Measurements from ENCODE around the gene BCR. TPM values are rescaled to one million over a fixed set of nuclear protein-coding genes. Genes with fewer than 3 reads are reported as not detected.

The BCR gene
- total and polyA plus RNA-seq, 2 donors from 2014 or later: 45.0 to 97.7 TPM

DNA sequence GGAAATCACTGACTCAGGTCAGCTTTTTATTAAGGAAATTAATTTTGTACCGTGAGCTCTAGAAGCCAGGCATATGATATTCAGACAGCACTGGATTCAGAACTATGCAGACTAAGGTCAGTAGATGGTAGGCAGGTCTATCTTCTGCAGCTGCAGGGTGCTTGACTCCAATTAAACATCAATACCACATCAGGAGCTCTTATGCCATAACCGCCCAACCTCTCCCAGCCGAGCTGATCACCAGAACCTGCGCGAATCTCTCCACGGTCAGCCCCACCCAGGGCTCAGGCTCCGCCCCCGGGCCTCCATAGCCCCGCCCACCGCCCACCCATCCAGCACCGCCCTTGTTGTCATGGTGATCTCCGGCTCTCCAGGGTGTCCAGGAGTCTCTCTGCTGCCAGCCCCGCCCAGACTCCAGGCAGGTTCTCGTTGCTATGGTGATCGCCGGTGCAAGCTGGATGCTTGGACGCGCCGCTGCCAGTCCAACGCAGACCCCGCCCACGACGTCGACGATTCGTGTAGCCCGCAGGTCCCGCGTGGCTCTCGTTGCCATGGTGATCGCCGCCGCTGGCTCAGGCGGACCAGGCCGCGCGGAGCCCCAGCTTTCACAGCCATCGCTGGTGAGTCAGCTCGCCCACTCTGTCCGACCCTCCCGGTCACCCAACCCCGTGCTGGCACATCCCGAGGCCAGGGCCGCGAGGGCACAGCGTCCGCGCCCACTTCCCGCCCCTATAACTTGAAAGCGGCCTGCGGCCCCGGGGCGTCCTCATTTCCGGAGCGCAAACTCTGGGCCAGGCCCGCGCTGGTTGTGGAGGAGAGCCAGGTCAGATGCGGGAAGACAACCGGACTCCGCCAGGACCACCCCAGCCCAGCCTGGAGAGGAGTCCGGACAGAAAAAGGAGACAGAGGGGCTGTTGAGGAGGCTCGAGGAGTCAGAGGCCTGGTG is 35.1 kb upstream of the BCR start, which contains the start of gene RAB36:
RAB36 (plus strand) TSS at position 546 of the 946 bp plus-strand sequence. CDS start 1,140 bp downstream, outside the sequence.
- TF ChIP-seq, protein P1, sequence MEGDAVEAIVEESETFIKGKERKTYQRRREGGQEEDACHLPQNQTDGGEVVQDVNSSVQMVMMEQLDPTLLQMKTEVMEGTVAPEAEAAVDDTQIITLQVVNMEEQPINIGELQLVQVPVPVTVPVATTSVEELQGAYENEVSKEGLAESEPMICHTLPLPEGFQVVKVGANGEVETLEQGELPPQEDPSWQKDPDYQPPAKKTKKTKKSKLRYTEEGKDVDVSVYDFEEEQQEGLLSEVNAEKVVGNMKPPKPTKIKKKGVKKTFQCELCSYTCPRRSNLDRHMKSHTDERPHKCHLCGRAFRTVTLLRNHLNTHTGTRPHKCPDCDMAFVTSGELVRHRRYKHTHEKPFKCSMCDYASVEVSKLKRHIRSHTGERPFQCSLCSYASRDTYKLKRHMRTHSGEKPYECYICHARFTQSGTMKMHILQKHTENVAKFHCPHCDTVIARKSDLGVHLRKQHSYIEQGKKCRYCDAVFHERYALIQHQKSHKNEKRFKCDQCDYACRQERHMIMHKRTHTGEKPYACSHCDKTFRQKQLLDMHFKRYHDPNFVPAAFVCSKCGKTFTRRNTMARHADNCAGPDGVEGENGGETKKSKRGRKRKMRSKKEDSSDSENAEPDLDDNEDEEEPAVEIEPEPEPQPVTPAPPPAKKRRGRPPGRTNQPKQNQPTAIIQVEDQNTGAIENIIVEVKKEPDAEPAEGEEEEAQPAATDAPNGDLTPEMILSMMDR (IDR thresholded peaks at IDR 0.05; ENCODE audit: borderline replicate concordance, extremely low read depth, insufficient read depth): no peak
- peak; percentile 29 for FAIRE-seq

DNA sequence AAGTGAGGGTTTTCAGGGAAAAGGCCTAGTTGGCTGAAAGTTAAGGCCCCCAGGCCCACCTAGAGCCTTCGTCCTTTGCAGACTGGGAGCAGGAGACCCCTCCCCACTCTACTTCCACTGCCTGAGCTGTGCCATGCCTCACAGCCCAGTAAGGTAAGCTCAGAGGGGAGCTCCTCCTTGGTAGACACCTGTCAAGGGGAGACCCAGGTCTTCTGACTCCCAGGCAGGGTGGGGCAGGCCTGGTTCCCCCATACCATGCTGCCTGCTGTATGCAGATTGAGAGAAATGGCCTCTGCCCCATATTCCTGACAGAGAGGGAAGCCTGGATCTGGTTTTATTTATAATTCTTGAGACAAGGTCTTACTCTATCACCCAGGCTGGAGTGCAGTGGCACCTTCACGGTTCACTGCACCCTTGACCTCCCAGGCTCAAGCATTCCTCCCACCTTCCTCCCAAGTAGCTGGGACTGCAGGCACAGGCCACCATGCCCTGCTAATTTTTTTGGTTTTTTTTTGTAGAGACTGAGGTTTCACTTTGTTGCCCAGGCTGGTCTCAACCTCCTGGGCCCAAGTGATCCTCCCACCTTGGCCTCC is 34.3 kb upstream of the BCR start:
- Histone ChIP-seq H3K27ac (ENCODE audit: low read depth in 2 of 2, low read length in 2 of 2) (peak overlapping the region; percentile 76 to 85), H3K36me3 (ENCODE audit: control insufficient read depth in 2 of 3, insufficient read depth in 3 of 3, low read length in 3 of 3) (peaks cover 0 to 15% (median 10%) of the 10 kb centered on the region in 3 donors), H3K9ac (ENCODE audit: low read length in 3 of 3) (peak overlapping the region; percentile 30 to 89 (median 36)), H3K4me1 (ENCODE audit: control insufficient read depth in 2 of 3, insufficient read depth in 2 of 3, low read depth in 1 of 3, low read length in 3 of 3) (peaks cover 4 to 24% (median 19%) of the 10 kb centered on the region in 3 donors), H3K9me3 (ENCODE audit: control insufficient read depth in 2 of 3, insufficient read depth in 1 of 3, low read length in 3 of 3) (no peaks in the 10 kb centered on the region), H3K27me3 (ENCODE audit: control insufficient read depth, insufficient read depth, low read length) (no peaks in the 10 kb centered on the region), H3K4me3 (ENCODE audit: low read length in 3 of 3) (peak overlapping the region; percentile 40 to 83 (median 48))
- intact Hi-C loops (cut with DNase I): no loop called here
- FAIRE-seq (no peak), DNase-seq (peak in 3 of 5 donors; percentile 43 to 79 (median 52))
- TF ChIP-seq, protein P1 (IDR thresholded peaks at IDR 0.05; ENCODE audit: borderline replicate concordance, extremely low read depth, insufficient read depth): no peak

More for the DNA sequence above, 35.1 kb upstream of the BCR start, which contains the start of gene RAB36:
- Histone ChIP-seq H3K9ac (ENCODE audit: low read length in 3 of 3) (peak within 1 kb of the TSS; percentile 33 to 89 (median 40)), H3K4me3 (ENCODE audit: low read length in 3 of 3) (peak within 1 kb of the TSS; percentile 40 to 83 (median 70)), H3K9me3 (ENCODE audit: control insufficient read depth in 2 of 3, insufficient read depth in 1 of 3, low read length in 3 of 3) (no peaks in the 10 kb centered on the region), H3K27me3 (ENCODE audit: control insufficient read depth, insufficient read depth, low read length) (no peaks in the 10 kb centered on the region), H3K27ac (ENCODE audit: low read depth in 2 of 2, low read length in 2 of 2) (peak within 1 kb of the TSS; percentile 85), H3K36me3 (ENCODE audit: control insufficient read depth in 2 of 3, insufficient read depth in 3 of 3, low read length in 3 of 3) (peaks cover 0 to 15% (median 8%) of the 10 kb centered on the region in 3 donors), H3K4me1 (ENCODE audit: control insufficient read depth in 2 of 3, insufficient read depth in 2 of 3, low read depth in 1 of 3, low read length in 3 of 3) (peaks cover 4 to 30% (median 19%) of the 10 kb centered on the region in 3 donors)
- intact Hi-C loops (cut with DNase I): no loop called here
- DNase-seq: peak; percentile 99 to 100 (median 99)

- peaks cover 0 to 15% (median 14%) of the 10 kb centered on the region in 3 donors for H3K36me3 ChIP-seq (ENCODE audit: control insufficient read depth in 2 of 3, insufficient read depth in 3 of 3, low read length in 3 of 3)
- no peaks in the 10 kb centered on the region for H3K9me3 ChIP-seq (ENCODE audit: control insufficient read depth in 2 of 3, insufficient read depth in 1 of 3, low read length in 3 of 3)
- TF ChIP-seq, protein P1 (IDR thresholded peaks at IDR 0.05; ENCODE audit: borderline replicate concordance, extremely low read depth, insufficient read depth): no peak
- no peak overlapping the region for H3K27ac ChIP-seq (ENCODE audit: low read depth in 2 of 2, low read length in 2 of 2)
- peaks cover 4 to 24% (median 16%) of the 10 kb centered on the region in 3 donors for H3K4me1 ChIP-seq (ENCODE audit: control insufficient read depth in 2 of 3, insufficient read depth in 2 of 3, low read depth in 1 of 3, low read length in 3 of 3)
- intact Hi-C loops (cut with DNase I): no loop called here
- H3K27me3 ChIP-seq (ENCODE audit: control insufficient read depth, insufficient read depth, low read length): no peaks in the 10 kb centered on the region
- DNase-seq (no peak), FAIRE-seq (no peak)
- peak overlapping the region in 1 of 3 donors; percentile 83 for H3K4me3 ChIP-seq (ENCODE audit: low read length in 3 of 3)
- H3K9ac ChIP-seq (ENCODE audit: low read length in 3 of 3): no peak overlapping the region
Observed at GRCh38 chr22:23146478-23147205, 33.7 kb upstream of the BCR start.
